Stimulated activated CD4-positive, alpha-beta T cell treated with anti-CD3 and anti-CD28 coated beads, Interleukin-1b, Interleukin-23, amount 100 ng/mL, for 4 hours (primary cell): Measurements from ENCODE around the gene IGSF11.
"Not testable (repeated sequence)": the region's sequence is repeated elsewhere in the genome, so short reads cannot be mapped to it uniquely, and the experiment has no call there.

Experiments
- DNase-seq, 2 donors: peaks; one replicate each; pipeline ENCODE4 v3.0.0-alpha.2; 2020; ENCODE audit warnings: low read depth in 2 of 2

The IGSF11 gene

GRCh38 chr3:118990823-118991560, 43.7 kb downstream of the IGSF11 start:
- no peak for DNase-seq

GRCh38 chr3:118988198-118989130, 46.2 kb downstream of the IGSF11 start:
- DNase-seq, result no peak

DNA sequence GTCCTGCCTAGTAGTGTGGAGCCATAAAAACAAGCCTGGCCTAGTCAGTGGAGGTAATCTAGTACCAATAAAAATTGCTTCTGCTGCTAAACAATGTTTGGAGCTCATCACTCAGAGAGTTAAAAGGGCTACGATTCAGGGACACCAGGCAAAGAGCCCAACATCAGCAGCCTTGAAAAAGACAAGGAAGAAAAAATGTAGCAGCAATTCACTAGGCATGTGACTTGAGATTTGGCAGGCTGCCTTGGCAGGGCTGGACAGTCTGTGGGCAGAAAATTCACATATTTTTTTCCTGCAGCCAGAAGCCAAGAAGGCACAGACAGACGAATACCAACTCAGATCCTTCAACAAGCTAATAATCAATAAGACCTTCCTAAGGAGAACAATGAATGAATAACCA, 47.2 kb downstream of the IGSF11 start:
- no peak for DNase-seq

- DNase-seq, result no peak
Measured at GRCh38 chr3:118986734-118987133, 47.9 kb downstream of the IGSF11 start.

GRCh38 chr3:118984699-118985098, 49.9 kb downstream of the IGSF11 start:
- no peak for DNase-seq

GRCh38 chr3:118981494-118982134, 53.0 kb downstream of the IGSF11 start:
- DNase-seq, result no peak

GRCh38 chr3:118980832-118981231, 53.8 kb downstream of the IGSF11 start:
- no peak for DNase-seq

DNA sequence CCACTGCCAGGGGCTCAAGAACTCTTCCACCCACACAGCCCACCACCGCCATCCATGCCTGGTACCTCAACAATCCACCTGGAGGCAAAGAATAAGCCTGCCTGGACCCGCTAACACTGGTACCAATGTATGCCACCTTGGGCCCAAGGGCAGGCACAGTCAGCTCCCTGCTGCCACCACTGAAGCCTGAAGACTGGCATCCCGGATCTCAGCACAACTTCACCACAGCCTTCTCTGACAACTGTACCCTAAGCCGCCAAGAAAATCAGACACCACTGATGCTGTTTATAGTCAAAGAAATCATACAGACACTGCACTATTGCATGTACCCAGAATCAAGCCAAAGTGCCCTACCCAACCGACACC, 56.3 kb downstream of the IGSF11 start:
- DNase-seq, result no peak

- DNase-seq, result no peak
Measured at GRCh38 chr3:118977671-118978392, 56.8 kb downstream of the IGSF11 start.

- DNase-seq, result no peak
Measured at GRCh38 chr3:118977118-118977517, 57.5 kb downstream of the IGSF11 start.

DNA sequence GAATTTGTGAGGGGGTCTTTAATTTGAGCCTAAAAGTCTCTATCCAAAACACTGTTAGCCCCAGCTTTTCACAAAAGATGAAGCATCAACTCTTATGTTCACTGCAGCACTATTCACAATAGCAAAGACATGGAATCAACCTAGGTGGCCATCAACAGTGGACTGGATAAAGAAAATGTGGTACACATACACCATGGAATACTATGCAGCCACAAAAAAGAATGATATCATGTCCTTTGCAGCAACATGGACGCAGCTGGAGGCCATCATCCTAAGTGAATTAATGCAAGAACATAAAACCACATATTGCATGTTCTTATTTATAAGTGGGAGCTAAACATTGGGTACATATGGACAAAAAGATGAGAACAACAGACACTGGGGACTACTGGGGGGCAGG, 59.2 kb downstream of the IGSF11 start:
- DNase-seq, result not testable (repeated sequence)

DNA sequence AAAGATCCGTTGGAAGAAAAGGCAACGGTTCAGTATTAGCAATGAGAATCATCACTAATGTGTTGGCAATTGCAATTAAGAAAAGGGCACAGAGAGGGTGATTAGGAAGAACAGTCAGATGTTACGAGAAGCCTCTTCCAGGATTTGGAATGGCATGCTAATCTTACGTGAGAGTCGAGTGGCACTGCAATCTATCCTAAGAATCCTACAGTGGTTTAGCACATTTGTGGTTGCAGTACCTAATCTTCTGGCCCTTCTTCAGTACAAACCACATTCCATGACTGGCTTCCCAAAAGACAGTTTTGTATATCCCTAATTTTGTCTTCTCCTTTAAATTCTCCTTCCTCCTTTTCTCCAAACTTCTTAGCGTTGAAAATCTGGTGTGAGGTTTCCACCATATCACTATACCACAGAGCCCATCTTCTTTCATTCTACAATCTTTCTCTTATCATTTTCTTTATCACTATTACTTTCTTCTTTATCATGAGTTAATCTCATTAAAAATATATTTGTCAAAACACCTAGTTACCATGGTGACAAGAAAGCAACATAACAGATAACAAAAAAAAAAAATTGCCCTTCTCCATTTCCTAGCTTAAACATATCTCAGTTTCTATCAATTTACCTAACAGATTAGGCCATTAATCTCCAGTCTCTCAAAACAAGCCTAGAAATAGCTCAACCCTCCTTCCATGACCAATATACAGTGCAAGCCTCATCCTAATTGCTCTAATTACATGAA, 60.1 kb downstream of the IGSF11 start:
- DNase-seq, result no peak

GRCh38 chr3:118973050-118973449, 61.6 kb downstream of the IGSF11 start:
- DNase-seq, result no peak

DNA sequence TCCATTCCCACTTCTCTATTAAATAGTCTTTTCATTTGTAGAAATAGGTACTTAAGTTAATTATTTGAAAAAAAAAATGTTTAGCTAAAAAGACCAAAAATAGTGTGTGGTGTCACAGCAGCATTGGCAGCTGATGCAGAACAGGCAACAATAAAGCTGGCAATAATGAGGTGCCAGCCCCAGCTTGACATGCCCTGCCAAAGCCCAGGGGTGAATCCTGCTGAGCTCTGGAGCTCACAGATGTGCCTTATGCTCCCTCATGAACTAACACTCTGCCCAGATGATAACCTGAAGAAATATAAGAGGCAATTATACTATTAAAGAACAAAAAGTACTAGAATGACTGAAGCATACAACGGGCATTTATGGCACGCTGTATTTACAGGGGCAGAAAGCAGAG, 63.8 kb downstream of the IGSF11 start:
- no peak for DNase-seq

DNA sequence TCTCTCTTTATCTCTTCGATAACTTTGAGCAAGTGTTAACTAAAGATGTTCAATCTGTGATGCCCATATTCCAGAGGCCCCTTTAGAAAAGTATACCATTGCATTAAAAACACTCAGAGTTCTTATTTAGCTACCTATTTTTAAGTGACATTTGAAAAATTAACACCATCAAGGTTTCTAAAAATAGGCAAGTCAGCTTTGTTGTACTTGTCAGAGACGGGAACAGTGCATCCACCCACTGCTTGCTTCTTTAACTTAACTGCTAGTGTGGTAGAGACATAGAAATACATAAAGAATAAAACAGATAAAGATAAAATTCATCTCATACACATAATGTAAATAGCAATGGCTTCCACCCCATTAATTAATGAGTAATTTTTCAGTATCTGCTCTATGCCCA, 66.0 kb downstream of the IGSF11 start:
- no peak for DNase-seq

GRCh38 chr3:118968111-118968510, 66.5 kb downstream of the IGSF11 start:
- no peak for DNase-seq

DNA sequence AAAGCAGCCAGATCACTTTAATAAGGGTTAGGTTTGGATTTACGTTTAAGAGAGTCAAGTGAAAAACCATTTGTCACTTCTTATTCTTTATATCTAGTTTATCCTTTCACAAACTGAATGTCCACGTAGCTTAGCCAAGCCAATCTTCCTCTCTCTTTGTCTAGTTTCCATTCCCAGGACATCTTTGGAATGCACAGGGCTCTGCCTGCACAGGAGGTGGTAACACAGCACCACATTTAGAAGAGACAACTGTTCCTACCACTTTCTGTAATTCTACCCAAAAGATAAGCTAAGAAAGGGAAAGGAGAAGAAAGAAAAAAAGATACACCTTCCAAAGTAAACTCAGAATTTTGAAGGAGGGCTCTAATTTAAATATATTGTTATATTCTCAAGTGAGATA, 67.9 kb downstream of the IGSF11 start:
- no peak for DNase-seq

- no peak for DNase-seq
Measured at GRCh38 chr3:118963711-118964110, 70.9 kb downstream of the IGSF11 start.

DNA sequence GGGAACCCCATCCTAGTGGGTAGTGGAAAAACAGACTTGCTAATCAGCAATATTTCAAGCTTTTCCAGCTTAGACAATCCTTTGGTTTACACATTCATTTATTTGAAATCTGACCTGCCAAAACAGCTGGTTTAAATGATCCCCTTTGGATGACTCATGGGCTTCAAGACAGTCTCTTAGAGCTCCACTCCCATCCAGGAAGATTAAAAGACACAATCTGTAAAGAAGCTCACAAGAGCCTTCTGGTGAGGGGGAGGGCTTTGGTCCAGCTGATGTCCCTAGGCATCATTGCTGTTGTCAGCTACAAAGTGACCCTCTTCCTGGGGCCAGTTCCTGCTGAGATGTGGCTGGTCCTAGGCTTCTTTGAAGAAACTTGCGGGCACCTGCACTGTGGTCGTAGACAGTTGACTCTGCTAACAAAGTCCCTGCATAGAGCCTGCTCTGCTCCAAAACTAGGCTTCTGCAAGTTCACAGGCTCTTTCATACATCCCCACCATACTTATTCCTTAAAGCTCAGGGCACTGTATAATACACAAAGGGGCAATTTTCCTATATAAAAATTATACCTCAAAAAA, 73.7 kb downstream of the IGSF11 start:
- DNase-seq, result no peak

GRCh38 chr3:118955914-118956556, 78.6 kb downstream of the IGSF11 start:
- DNase-seq, result no peak
